ENCODE measurements around the gene USH2A.

USH2A gene

GRCh38 chr1:216462066-216462775, 39.0 kb upstream of the USH2A start:
- Histone ChIP-seq H3F3A (ENCODE audit: insufficient read depth) (no peaks in the 10 kb centered on the region), H3K9me2 (replicated peaks; ENCODE audit: insufficient read depth, low read length) (no peaks in the 10 kb centered on the region), H2AFZ (ENCODE audit: low read depth, low read length, severe bottlenecking) (no peak overlapping the region), H3K9ac (ENCODE audit: low read length) (no peak overlapping the region), H3K36me3 (ENCODE audit: low read length) (no peaks in the 10 kb centered on the region), H3K9me3 (ENCODE audit: insufficient read depth, low read length) (no peaks in the 10 kb centered on the region), H4K20me1 (ENCODE audit: low read depth, low read length) (no peaks in the 10 kb centered on the region), H3K4me2 (ENCODE audit: low read depth, low read length, poor library complexity, severe bottlenecking) (no peak overlapping the region), H3K4me3 (ENCODE audit: insufficient read depth, low read length, poor library complexity, severe bottlenecking) (no peak overlapping the region), H3K27ac (ENCODE audit: low read depth, low read length) (no peak overlapping the region), H3K79me2 (ENCODE audit: insufficient read depth, low read length) (no peaks in the 10 kb centered on the region), H3K27me3 (ENCODE audit: low read length) (no peaks in the 10 kb centered on the region)
- TF ChIP-seq EZH2phosphoT487 (conservative IDR thresholded peaks at IDR 0.05; ENCODE audit: low read length), result no peak
- TF ChIP-seq, protein P1, sequence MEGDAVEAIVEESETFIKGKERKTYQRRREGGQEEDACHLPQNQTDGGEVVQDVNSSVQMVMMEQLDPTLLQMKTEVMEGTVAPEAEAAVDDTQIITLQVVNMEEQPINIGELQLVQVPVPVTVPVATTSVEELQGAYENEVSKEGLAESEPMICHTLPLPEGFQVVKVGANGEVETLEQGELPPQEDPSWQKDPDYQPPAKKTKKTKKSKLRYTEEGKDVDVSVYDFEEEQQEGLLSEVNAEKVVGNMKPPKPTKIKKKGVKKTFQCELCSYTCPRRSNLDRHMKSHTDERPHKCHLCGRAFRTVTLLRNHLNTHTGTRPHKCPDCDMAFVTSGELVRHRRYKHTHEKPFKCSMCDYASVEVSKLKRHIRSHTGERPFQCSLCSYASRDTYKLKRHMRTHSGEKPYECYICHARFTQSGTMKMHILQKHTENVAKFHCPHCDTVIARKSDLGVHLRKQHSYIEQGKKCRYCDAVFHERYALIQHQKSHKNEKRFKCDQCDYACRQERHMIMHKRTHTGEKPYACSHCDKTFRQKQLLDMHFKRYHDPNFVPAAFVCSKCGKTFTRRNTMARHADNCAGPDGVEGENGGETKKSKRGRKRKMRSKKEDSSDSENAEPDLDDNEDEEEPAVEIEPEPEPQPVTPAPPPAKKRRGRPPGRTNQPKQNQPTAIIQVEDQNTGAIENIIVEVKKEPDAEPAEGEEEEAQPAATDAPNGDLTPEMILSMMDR (IDR thresholded peaks at IDR 0.05; ENCODE audit: insufficient read depth, low read length, poor library complexity, severe bottlenecking), result no peak

GRCh38 chr1:216461466-216461865, 38.2 kb upstream of the USH2A start:
- Histone ChIP-seq H3K4me2 (ENCODE audit: low read depth, low read length, poor library complexity, severe bottlenecking) (no peak overlapping the region), H3K9me2 (replicated peaks; ENCODE audit: insufficient read depth, low read length) (no peaks in the 10 kb centered on the region), H2AFZ (ENCODE audit: low read depth, low read length, severe bottlenecking) (no peak overlapping the region), H4K20me1 (ENCODE audit: low read depth, low read length) (no peaks in the 10 kb centered on the region), H3K27ac (ENCODE audit: low read depth, low read length) (no peak overlapping the region), H3K4me3 (ENCODE audit: insufficient read depth, low read length, poor library complexity, severe bottlenecking) (no peak overlapping the region), H3K9me3 (ENCODE audit: insufficient read depth, low read length) (no peaks in the 10 kb centered on the region), H3K79me2 (ENCODE audit: insufficient read depth, low read length) (no peaks in the 10 kb centered on the region), H3K36me3 (ENCODE audit: low read length) (no peaks in the 10 kb centered on the region), H3K9ac (ENCODE audit: low read length) (no peak overlapping the region), H3F3A (ENCODE audit: insufficient read depth) (no peaks in the 10 kb centered on the region), H3K27me3 (ENCODE audit: low read length) (no peaks in the 10 kb centered on the region)
- TF ChIP-seq, protein P1 (IDR thresholded peaks at IDR 0.05; ENCODE audit: insufficient read depth, low read length, poor library complexity, severe bottlenecking), result no peak
- TF ChIP-seq EZH2phosphoT487 (conservative IDR thresholded peaks at IDR 0.05; ENCODE audit: low read length), result no peak

GRCh38 chr1:216459651-216460207, 36.5 kb upstream of the USH2A start:
- Histone ChIP-seq H3K9me2 (replicated peaks; ENCODE audit: insufficient read depth, low read length) (no peaks in the 10 kb centered on the region), H3K9me3 (ENCODE audit: insufficient read depth, low read length) (no peaks in the 10 kb centered on the region), H3K27me3 (ENCODE audit: low read length) (no peaks in the 10 kb centered on the region), H4K20me1 (ENCODE audit: low read depth, low read length) (no peaks in the 10 kb centered on the region), H3K4me2 (ENCODE audit: low read depth, low read length, poor library complexity, severe bottlenecking) (no peak overlapping the region), H3K4me3 (ENCODE audit: insufficient read depth, low read length, poor library complexity, severe bottlenecking) (no peak overlapping the region), H3F3A (ENCODE audit: insufficient read depth) (no peaks in the 10 kb centered on the region), H3K9ac (ENCODE audit: low read length) (no peak overlapping the region), H3K79me2 (ENCODE audit: insufficient read depth, low read length) (no peaks in the 10 kb centered on the region), H2AFZ (ENCODE audit: low read depth, low read length, severe bottlenecking) (no peak overlapping the region), H3K36me3 (ENCODE audit: low read length) (no peaks in the 10 kb centered on the region), H3K27ac (ENCODE audit: low read depth, low read length) (no peak overlapping the region)
- TF ChIP-seq, protein P1 (IDR thresholded peaks at IDR 0.05; ENCODE audit: insufficient read depth, low read length, poor library complexity, severe bottlenecking), result no peak
- TF ChIP-seq EZH2phosphoT487 (conservative IDR thresholded peaks at IDR 0.05; ENCODE audit: low read length), result no peak

Data from SU-DHL-6 (cell line).